ENCODE measurements around the gene MAPK7.

DNA sequence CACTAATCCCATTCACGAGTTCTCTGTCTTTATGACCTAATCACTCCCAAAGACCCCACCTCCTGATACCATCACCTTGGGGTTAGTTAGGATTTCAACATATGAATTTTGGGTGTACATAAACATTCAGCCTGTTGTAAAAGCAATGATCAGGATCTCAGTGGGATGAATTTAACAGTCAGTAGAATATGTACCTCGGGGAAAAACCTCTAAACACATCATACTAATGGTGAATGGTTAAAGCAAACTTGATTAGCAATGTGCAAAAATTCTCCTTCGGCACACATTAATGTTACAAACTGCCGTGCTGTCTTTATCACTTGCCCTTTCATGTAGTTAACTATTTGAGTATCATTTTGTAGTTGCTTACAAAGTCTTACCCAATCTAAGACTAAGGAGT lies 42.9 kb downstream of the MAPK7 start:
- TF ChIP-seq EZH2 (IDR thresholded peaks at IDR 0.05; ENCODE audit: insufficient read depth, poor library complexity, severe bottlenecking): no peak
- TF ChIP-seq EZH2phosphoT487 (IDR thresholded peaks at IDR 0.05; ENCODE audit: insufficient read depth, low read depth): no peak

Data from GM23248 (cell line).